H7 (cell line): ENCODE results near the gene SH3BP5L. TPM values are rescaled to one million over a fixed set of nuclear protein-coding genes. Genes with fewer than 3 reads are reported as not detected.
"Not testable (repeated sequence)": the region's sequence is repeated elsewhere in the genome, so short reads cannot be mapped to it uniquely, and the experiment has no call there.

ENCODE experiments used
- DNase-seq: peaks from one replicate; pipeline ENCODE4 v3.0.0; 2012
- H3K27me3 ChIP-seq: 2 replicates; pipeline ENCODE4 v1.6.0; 2011; ENCODE audit warnings: mild to moderate bottlenecking, low read length; ENCODE audit not compliant: control insufficient read depth, insufficient read depth
- H3K36me3 ChIP-seq: replicated peaks from 2 replicates; pipeline ENCODE4 v1.5.1; 2011; ENCODE audit warnings: low read length; ENCODE audit not compliant: control insufficient read depth, insufficient read depth
- H3K4me3 ChIP-seq: 2 replicates; pipeline ENCODE4 v1.5.1; 2011; ENCODE audit warnings: low read depth, mild to moderate bottlenecking, control low read depth, low read length, moderate library complexity; ENCODE audit not compliant: insufficient read depth
- total RNA-seq: library from RNA; depleted of rRNA; stranded (reverse); fragments of >200 nt; shearing (Covaris generic); gene quantifications from 2 replicates; pipeline ENCODE4 v1.2.3, GENCODE V29; 2014

SH3BP5L gene
- total RNA-seq, 1 experiment from 2014 or later: 38.2 TPM

DNA sequence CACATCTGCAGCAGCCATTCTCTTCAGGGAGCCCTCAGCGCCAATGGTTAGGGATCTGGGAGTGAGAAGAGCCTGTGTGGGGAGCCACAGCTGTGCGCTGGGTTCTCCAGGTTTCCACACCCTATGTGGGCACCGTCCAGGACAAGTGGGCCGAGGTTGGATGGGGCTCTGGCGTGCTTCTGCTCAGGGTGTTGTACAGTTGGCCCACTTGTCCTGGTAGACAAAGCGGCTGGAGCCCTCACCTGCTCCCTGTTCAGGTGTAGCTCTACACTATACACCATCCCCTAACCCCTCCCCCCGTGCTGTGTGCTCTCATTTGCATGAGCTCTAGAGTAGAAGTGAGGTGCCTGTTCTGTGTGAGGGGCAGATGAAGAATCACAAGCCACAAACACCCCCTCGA lies 12.2 kb downstream of the SH3BP5L start:
- no peak for DNase-seq
- Histone ChIP-seq H3K36me3 (peaks cover 19% of the 10 kb centered on the region), H3K4me3 (no peak overlapping the region), H3K27me3 (no peaks in the 10 kb centered on the region)

DNA sequence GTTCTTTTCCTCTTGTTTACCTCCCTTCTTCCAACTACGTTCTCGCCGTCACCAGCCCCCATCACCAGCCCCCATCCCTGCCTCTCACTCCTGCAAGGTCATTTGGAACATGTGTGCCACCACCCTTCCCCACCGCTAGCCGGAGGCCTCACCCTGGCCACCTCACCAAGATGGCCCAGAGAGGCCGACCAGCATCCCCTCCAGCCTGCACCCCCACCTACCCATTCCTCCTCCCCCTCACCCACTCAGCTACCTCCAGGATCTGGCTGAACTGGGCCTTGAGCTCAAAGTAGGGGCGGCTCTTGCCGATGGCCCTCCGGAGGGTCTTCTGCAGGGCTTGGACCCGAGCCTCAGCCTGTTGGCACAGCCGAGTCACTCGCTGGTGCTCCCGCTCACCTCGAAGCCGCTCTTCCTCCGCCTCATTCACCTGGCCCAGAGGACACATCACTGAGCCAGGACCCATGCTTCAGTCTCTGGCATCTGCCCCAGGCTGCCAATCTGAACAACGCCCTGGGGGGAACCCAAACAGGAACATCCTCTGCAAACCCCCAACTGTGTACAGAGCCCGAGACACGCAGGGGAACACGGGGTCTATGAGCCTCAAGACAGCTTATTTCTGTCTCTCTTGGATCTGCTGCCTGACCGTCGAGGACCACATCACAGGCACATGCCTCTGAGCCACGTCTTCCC lies 12.8 kb downstream of the SH3BP5L start:
- Histone ChIP-seq H3K4me3 (no peak overlapping the region), H3K27me3 (no peaks in the 10 kb centered on the region), H3K36me3 (peaks cover 19% of the 10 kb centered on the region)
- no peak for DNase-seq

DNA sequence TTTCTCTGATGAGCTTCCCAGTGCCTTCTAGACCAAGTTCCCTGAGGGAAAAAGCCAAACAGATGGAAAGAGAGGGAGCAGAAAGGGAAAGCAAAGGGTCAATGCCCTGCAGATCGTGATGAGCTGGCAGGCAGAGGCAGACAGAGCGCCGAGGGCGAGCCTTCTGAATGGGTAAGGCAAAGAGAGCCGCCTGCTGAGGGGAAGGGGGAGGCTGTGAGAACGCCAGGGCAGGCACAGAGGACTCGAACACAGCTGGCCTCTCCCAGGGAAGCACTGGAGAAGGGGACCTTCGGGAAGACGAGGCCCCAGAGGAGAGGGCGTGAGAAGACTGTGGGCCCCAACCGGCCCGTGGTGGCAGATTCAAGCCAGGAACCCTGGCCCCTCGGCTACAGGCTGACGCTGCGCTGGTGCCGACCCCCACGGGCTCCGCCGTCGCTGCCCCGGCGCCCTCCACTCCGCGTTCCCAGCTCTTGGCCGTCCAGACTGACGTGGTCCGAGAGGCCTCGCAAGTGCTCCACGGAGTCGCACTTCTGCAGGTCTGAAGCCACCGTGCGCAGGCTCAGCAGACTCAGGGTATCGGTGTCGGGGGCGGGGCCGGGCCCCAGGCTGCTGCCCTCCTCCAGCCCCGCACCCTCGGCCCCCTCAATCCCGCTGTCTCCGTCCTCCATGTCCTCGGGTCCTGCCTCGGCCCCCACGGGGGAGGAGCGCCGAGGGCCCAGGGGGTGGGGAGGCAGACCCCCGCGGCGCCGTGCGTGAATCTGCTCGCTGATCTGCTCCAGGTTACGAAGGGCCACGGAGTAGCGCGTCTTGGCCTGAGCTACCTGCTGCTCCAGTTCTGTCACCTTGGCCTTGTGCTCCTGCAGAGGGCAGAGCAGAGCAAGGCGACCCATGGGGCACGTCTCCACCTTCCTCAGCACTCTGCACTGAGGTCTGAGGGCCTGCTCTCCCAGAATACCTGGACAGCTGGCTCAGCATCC lies 13.9 kb downstream of the SH3BP5L start:
- Histone ChIP-seq H3K4me3 (no peak overlapping the region), H3K36me3 (peaks cover 19% of the 10 kb centered on the region), H3K27me3 (no peaks in the 10 kb centered on the region)
- DNase-seq: peak; percentile 74

DNA sequence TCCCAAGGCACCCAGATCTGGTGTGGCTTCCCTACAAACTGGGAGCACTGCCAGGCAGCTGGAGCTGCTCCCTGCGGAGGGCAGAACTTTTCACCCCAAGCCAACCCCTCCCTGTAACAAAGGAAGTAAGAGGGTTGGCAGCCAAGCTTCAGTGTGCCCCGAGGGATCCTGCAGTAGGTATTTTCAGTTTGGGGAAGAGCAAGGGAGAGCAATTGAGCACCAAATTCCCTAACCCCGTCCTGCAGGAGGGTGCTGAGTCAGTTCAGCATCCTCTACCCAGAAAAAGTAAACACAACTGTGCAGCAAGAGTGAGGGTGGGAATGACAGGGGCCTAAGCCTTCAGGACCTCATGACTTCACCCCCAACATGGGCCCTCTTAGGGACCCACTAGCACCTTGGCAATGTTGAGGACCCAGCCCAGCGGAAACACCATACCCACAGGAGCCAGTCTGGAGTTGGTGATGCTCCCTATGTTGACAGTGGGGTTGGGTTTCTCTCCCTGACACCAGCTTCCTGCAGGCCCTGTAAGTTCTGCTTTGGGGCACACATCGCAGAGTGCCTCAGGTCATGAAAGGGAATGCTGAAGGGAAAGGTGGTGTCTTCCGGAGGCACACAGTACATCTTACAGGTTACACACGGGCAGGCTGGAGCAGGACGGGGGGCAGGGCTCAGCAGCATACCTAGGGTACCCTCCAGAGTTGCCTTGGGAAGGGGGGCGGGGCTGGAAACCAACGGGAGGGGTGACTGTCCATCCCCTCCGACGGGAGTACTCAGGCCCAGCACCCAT lies 14.8 kb downstream of the SH3BP5L start:
- no peak for DNase-seq
- Histone ChIP-seq H3K4me3 (no peak overlapping the region), H3K27me3 (no peaks in the 10 kb centered on the region), H3K36me3 (peaks cover 13% of the 10 kb centered on the region)

DNA sequence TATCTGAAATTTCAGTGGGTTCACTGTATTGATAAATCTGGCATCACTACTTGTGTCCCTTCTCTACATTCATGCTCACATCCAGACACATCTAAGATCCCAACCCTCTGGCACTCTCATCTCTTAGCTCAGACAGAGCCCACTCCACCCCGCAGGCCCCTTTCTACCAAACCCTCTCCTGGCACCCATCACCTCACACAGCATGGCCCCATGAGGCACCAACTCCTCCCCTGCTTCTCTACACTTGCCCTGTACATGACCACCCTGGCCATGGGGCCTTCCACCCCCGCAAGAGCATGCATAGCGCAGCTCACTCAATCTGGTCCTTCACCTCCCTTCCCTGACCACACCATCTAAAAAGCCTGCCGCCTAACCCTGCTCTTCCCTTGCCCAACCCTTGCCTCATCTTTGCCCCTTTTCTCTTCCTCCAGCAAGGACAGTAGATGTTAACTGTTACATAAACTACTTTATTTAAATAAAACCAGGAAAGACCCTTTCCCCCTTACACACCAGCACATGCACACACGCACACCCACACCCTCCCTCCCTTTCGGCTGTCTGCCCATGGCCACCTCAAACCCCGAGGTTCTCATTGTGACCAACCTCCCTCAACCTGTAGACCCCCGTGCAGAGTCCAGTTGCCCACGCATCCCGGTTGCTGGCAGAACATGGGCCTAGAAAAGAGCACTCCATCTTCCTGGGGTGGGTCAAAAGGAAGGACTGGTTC lies 15.6 kb downstream of the SH3BP5L start:
- Histone ChIP-seq H3K27me3 (no peaks in the 10 kb centered on the region), H3K4me3 (no peak overlapping the region), H3K36me3 (peaks cover 13% of the 10 kb centered on the region)
- DNase-seq: no peak

DNA sequence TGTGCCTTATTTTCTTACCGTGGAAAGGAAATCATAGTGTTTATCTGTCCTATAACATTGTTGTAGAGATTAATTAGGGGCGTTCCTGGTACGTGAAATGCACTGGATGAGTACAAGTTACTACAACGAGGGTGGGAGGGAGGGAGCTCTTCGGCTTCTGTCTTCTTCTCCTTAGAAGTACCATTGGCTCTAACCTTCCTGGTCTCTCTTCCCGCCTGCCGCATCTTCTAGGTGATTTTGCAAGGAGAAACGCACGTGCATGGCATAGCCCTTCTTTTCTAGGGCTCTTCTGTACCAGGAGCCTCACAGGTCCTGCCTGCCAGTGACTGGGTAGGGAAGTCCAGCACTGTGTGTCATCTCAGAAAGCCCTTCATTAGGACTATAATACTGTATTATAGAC lies 16.8 kb downstream of the SH3BP5L start:
- H3K4me3 ChIP-seq: no peak overlapping the region
- no peak for DNase-seq
- H3K36me3 ChIP-seq: peaks cover 5% of the 10 kb centered on the region
- no peaks in the 10 kb centered on the region for H3K27me3 ChIP-seq

DNA sequence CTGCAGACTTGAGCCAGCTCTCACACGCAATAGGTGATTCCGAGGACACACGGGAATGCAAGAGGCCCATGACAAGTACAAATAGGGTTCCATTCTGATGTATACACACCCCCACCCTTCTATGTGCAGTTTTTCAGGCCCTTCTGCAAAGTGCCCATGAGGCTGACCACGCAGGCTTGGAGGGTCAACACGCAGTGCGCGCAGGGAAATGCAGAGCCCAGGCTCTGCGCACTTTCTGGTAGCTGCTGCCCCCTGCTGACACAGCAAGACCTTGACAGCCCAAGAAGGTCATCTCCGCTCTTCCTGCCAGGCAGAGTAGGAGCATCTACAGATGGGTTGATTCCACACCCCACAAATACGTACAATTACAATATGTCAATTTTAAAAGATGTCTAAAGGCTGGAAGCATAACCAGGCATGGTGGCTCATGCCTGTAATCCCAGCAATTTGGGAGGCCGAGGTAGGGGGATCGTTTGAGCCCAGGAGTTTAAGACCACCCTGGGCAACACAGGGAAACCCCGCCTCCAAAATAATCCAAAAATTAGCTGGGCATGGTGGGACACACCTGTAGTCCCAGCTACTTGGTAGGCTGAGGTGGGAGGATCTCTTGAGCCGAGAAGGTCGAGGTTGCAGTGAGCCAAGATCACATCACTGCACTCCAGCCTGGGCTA lies 18.5 kb downstream of the SH3BP5L start:
- peak; percentile 72 for DNase-seq
- Histone ChIP-seq H3K36me3 (no peaks in the 10 kb centered on the region; the same call in 1 of the 2 replicates), H3K4me3 (no peak overlapping the region), H3K27me3 (no peaks in the 10 kb centered on the region)

DNA sequence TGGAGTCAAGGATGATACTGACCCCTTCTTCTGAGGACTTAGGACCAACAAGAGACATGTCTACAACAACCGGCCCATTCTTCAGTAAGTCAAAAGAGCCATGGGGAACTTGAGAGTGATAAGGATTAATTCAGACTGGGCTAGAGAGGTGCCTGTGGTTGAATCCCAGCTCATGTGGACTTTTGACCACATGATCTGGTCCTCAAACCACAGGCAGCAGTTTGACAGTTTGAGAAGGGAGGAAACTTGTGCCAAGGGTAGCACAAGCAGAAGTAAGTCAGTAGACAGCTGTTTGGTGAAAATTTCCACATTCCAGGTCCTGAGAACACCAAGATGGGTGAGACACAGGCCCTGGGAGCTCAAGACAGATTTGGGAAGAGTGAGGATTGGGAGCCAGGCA lies 19.8 kb downstream of the SH3BP5L start:
- H3K36me3 ChIP-seq: no peaks in the 10 kb centered on the region
- H3K27me3 ChIP-seq: no peaks in the 10 kb centered on the region
- no peak for DNase-seq
- H3K4me3 ChIP-seq: no peak overlapping the region

DNA sequence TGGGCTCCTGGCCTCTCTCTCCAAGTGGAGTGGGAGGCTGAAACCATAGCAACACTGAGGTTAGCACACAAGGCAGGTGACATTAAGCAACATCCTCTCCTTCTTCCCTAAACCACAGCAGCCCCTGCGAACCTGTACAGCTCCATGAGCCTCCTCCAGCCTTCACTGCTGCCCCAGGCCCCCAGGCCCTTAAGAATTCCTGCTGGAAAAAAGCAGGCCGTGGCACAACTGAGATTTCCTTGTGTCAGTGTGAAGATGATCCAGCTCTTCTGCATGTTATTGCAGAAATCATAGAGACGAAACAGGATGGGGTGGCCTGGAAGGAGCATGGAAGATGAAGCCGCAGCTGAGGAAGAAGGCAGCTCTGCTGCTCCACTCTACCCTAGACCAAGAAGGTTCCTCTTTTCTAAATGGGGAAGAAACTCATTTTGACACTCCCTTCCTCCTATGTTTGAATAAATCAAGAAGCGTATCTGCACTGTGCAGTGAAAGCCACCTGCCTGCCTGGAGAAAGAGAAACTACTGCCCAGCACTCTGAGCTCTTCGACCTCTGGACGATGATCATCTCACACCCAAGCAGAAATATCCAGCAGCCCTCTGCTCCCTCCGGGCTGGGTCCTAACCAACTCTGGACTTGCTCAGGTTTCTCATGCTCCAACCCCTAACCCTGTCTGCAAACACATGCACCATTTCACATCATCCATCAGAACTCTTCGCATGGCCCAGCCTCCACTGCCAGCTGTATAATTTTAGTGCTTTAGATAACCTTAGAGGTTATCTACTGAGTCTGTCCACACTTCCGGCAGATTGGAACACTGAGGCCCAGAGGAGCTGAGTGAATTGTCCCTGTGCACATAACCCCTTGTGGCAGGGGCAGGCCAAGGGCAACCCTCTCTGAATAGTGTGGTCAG lies 20.7 kb downstream of the SH3BP5L start:
- Histone ChIP-seq H3K27me3 (no peaks in the 10 kb centered on the region), H3K4me3 (no peak overlapping the region), H3K36me3 (no peaks in the 10 kb centered on the region)
- no peak for DNase-seq

DNA sequence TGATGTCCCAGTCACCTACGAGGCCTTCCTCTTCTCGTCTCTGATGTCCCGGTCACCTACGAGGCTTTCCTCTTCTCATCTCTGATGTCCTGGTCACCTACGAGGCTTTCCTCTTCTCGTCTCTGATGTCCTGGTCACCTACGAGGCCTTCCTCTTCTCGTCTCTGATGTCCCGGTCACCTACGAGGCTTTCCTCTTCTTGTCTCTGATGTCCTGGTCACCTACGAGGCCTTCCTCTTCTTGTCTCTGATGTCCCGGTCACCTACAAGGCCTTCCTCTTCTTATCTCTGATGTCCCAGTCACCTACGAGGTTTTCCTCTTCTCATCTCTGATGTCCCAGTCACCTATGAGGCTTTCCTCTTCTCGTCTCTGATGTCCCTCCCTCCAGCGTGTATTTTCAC lies 22.2 kb downstream of the SH3BP5L start:
- not testable (repeated sequence) for H3K36me3 ChIP-seq, H3K4me3 ChIP-seq, DNase-seq, H3K27me3 ChIP-seq

DNA sequence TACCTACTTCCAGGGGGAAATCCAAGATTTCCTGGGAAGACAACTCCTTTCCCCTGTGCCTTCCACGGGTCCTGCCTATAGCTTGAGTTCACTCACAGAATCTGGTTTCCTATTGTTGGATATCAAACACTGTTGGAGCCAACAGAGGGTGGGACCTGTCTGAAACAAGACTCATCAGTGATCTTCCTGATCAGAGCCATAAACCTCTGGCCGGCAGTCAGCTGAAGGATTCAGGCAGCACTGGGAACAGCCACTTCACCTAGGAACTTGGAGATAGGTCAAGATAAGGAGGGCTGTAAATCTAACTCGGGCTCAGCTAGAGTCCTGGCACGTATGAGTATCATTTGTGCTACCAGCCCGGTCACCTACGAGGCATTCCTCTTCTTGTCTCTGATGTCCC lies 23.3 kb downstream of the SH3BP5L start:
- no peak for DNase-seq
- no peak overlapping the region for H3K4me3 ChIP-seq
- no peaks in the 10 kb centered on the region for H3K36me3 ChIP-seq
- no peaks in the 10 kb centered on the region for H3K27me3 ChIP-seq

DNA sequence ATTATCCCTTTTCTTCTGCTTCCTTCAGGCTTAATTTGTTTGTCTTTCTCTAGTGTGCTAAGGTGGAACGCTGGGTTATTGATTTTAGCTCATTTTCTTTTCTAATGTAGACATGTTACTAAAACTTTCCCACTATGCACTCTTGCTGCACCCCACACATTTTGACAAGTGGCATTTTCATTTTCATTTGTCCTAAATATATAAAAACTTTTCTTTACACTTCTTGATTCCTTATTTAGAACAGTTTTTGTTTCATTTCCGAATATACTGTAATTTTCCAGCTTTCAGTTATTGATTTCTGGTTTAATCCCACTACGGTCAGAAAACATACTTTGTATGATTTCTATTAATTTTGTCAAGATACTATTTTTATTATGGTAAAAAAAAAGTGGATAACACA lies 25.3 kb downstream of the SH3BP5L start:
- Histone ChIP-seq H3K4me3 (no peak overlapping the region), H3K36me3 (no peaks in the 10 kb centered on the region), H3K27me3 (no peaks in the 10 kb centered on the region)
- DNase-seq: no peak

DNA sequence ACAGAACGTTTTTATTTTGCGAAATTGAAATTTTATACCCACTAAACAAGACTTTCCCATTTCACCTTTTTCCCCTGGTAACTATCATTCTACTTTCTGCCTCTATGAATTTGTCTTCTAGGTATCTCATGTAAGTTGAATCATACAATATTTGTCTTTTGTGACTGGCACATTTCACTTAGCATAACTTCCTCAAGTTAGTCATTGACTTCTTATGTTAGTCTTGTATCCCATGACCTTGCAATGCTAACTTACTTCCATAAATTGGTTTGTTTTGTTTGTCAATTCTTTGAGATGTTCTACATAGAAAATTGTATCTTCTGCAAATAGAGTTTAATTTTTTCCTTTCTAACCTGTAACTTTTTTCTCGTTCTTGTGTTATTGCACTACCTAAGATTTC lies 26.9 kb downstream of the SH3BP5L start:
- DNase-seq: no peak

More for the DNA sequence above, 26.9 kb downstream of the SH3BP5L start:
- Histone ChIP-seq H3K36me3 (no peaks in the 10 kb centered on the region), H3K27me3 (no peaks in the 10 kb centered on the region), H3K4me3 (no peak overlapping the region)
